ENCODE results near the gene PNPLA5.

PNPLA5 gene

GRCh38 chr22:43891360-43892182 is at the start of gene PNPLA5:
Gene PNPLA5 (minus strand): TSS chr22:43892013. CDS start chr22:43891880, 133 bp downstream.
- Histone ChIP-seq H3K27me3 (replicated peaks; ENCODE audit: control insufficient read depth, insufficient read depth, low read length) (peaks cover 53% of the 10 kb centered on the region), H3K36me3 (ENCODE audit: control insufficient read depth, insufficient read depth, low read length, severe bottlenecking) (no peaks in the 10 kb centered on the region), H3K9me3 (ENCODE audit: control insufficient read depth, low read length) (no peaks in the 10 kb centered on the region), H3K9ac (ENCODE audit: low read length) (no peak within 1 kb of the TSS), H3K4me3 (ENCODE audit: low read length) (no peak within 1 kb of the TSS), H3K4me1 (ENCODE audit: control insufficient read depth, insufficient read depth, low read length) (no peaks in the 10 kb centered on the region)
- peak; percentile 36 for DNase-seq (ENCODE audit: low read depth)

- H3K4me3 ChIP-seq (ENCODE audit: low read length), result no peak overlapping the region
- no peak overlapping the region for H3K9ac ChIP-seq (ENCODE audit: low read length)
- peaks cover 98% of the 10 kb centered on the region for H3K36me3 ChIP-seq (ENCODE audit: control insufficient read depth, insufficient read depth, low read length, severe bottlenecking)
- no peak for DNase-seq (ENCODE audit: low read depth)
- peaks cover 4% of the 10 kb centered on the region for H3K9me3 ChIP-seq (ENCODE audit: control insufficient read depth, low read length)
- no peaks in the 10 kb centered on the region for H3K4me1 ChIP-seq (ENCODE audit: control insufficient read depth, insufficient read depth, low read length)
- no peaks in the 10 kb centered on the region for H3K27me3 ChIP-seq (replicated peaks; ENCODE audit: control insufficient read depth, insufficient read depth, low read length)
Observed at GRCh38 chr22:43941449-43941848, 49.6 kb upstream of the PNPLA5 start.

GRCh38 chr22:43931771-43932170 is 40.0 kb upstream of the PNPLA5 start:
- Histone ChIP-seq H3K9ac (ENCODE audit: low read length) (no peak overlapping the region), H3K9me3 (ENCODE audit: control insufficient read depth, low read length) (no peaks in the 10 kb centered on the region), H3K4me1 (ENCODE audit: control insufficient read depth, insufficient read depth, low read length) (peaks cover 9% of the 10 kb centered on the region), H3K36me3 (ENCODE audit: control insufficient read depth, insufficient read depth, low read length, severe bottlenecking) (peaks cover 84% of the 10 kb centered on the region), H3K27me3 (replicated peaks; ENCODE audit: control insufficient read depth, insufficient read depth, low read length) (no peaks in the 10 kb centered on the region), H3K4me3 (ENCODE audit: low read length) (no peak overlapping the region)
- DNase-seq (ENCODE audit: low read depth), result no peak

- H3K9me3 ChIP-seq (ENCODE audit: control insufficient read depth, low read length), result no peaks in the 10 kb centered on the region
- peaks cover 61% of the 10 kb centered on the region for H3K36me3 ChIP-seq (ENCODE audit: control insufficient read depth, insufficient read depth, low read length, severe bottlenecking)
Observed at GRCh38 chr22:43928908-43929307, 37.1 kb upstream of the PNPLA5 start.

GRCh38 chr22:43928468-43928867 is 36.7 kb upstream of the PNPLA5 start:
- DNase-seq (ENCODE audit: low read depth), result no peak
- Histone ChIP-seq H3K4me3 (ENCODE audit: low read length) (no peak overlapping the region), H3K4me1 (ENCODE audit: control insufficient read depth, insufficient read depth, low read length) (peaks cover 24% of the 10 kb centered on the region), H3K9me3 (ENCODE audit: control insufficient read depth, low read length) (no peaks in the 10 kb centered on the region), H3K36me3 (ENCODE audit: control insufficient read depth, insufficient read depth, low read length, severe bottlenecking) (peaks cover 58% of the 10 kb centered on the region), H3K27me3 (replicated peaks; ENCODE audit: control insufficient read depth, insufficient read depth, low read length) (no peaks in the 10 kb centered on the region), H3K9ac (ENCODE audit: low read length) (peak overlapping the region; percentile 5)

More at GRCh38 chr22:43928908-43929307, 37.1 kb upstream of the PNPLA5 start:
- Histone ChIP-seq H3K9ac (ENCODE audit: low read length) (no peak overlapping the region), H3K4me1 (ENCODE audit: control insufficient read depth, insufficient read depth, low read length) (peaks cover 24% of the 10 kb centered on the region), H3K27me3 (replicated peaks; ENCODE audit: control insufficient read depth, insufficient read depth, low read length) (no peaks in the 10 kb centered on the region), H3K4me3 (ENCODE audit: low read length) (no peak overlapping the region)
- DNase-seq (ENCODE audit: low read depth), result no peak

GRCh38 chr22:43926349-43926710 is 34.5 kb upstream of the PNPLA5 start:
- Histone ChIP-seq H3K27me3 (replicated peaks; ENCODE audit: control insufficient read depth, insufficient read depth, low read length) (no peaks in the 10 kb centered on the region), H3K36me3 (ENCODE audit: control insufficient read depth, insufficient read depth, low read length, severe bottlenecking) (peaks cover 36% of the 10 kb centered on the region), H3K9ac (ENCODE audit: low read length) (no peak overlapping the region), H3K9me3 (ENCODE audit: control insufficient read depth, low read length) (no peaks in the 10 kb centered on the region), H3K4me1 (ENCODE audit: control insufficient read depth, insufficient read depth, low read length) (peaks cover 41% of the 10 kb centered on the region), H3K4me3 (ENCODE audit: low read length) (no peak overlapping the region)
- DNase-seq (ENCODE audit: low read depth), result no peak

GRCh38 chr22:43925433-43926348 is 33.9 kb upstream of the PNPLA5 start:
- Histone ChIP-seq H3K4me3 (ENCODE audit: low read length) (peak overlapping the region; percentile 85), H3K4me1 (ENCODE audit: control insufficient read depth, insufficient read depth, low read length) (peaks cover 48% of the 10 kb centered on the region), H3K27me3 (replicated peaks; ENCODE audit: control insufficient read depth, insufficient read depth, low read length) (no peaks in the 10 kb centered on the region), H3K36me3 (ENCODE audit: control insufficient read depth, insufficient read depth, low read length, severe bottlenecking) (peaks cover 31% of the 10 kb centered on the region), H3K9me3 (ENCODE audit: control insufficient read depth, low read length) (no peaks in the 10 kb centered on the region), H3K9ac (ENCODE audit: low read length) (peak overlapping the region; percentile 92)
- DNase-seq (ENCODE audit: low read depth), result peak; percentile 4

GRCh38 chr22:43924877-43925276 is 33.1 kb upstream of the PNPLA5 start:
- Histone ChIP-seq H3K27me3 (replicated peaks; ENCODE audit: control insufficient read depth, insufficient read depth, low read length) (no peaks in the 10 kb centered on the region), H3K4me3 (ENCODE audit: low read length) (peak overlapping the region; percentile 85), H3K9ac (ENCODE audit: low read length) (peak overlapping the region; percentile 92), H3K9me3 (ENCODE audit: control insufficient read depth, low read length) (no peaks in the 10 kb centered on the region), H3K36me3 (ENCODE audit: control insufficient read depth, insufficient read depth, low read length, severe bottlenecking) (peaks cover 23% of the 10 kb centered on the region), H3K4me1 (ENCODE audit: control insufficient read depth, insufficient read depth, low read length) (peaks cover 54% of the 10 kb centered on the region)
- no peak for DNase-seq (ENCODE audit: low read depth)

- peak within 1 kb of the TSS; percentile 92 for H3K9ac ChIP-seq (ENCODE audit: low read length)
- no peaks in the 10 kb centered on the region for H3K27me3 ChIP-seq (replicated peaks; ENCODE audit: control insufficient read depth, insufficient read depth, low read length)
- peaks cover 18% of the 10 kb centered on the region for H3K36me3 ChIP-seq (ENCODE audit: control insufficient read depth, insufficient read depth, low read length, severe bottlenecking)
- H3K9me3 ChIP-seq (ENCODE audit: control insufficient read depth, low read length), result no peaks in the 10 kb centered on the region
- peaks cover 63% of the 10 kb centered on the region for H3K4me1 ChIP-seq (ENCODE audit: control insufficient read depth, insufficient read depth, low read length)
- H3K4me3 ChIP-seq (ENCODE audit: low read length), result peak within 1 kb of the TSS; percentile 85
- DNase-seq (ENCODE audit: low read depth), result peak; percentile 97
Observed at GRCh38 chr22:43923631-43924464, 32.0 kb upstream of the PNPLA5 start, which contains the start of gene PNPLA3. Gene PNPLA3 (plus strand): TSS chr22:43923805. CDS start chr22:43923912, 107 bp downstream.

GRCh38 chr22:43923191-43923590 is 31.4 kb upstream of the PNPLA5 start:
- Histone ChIP-seq H3K9ac (ENCODE audit: low read length) (peak overlapping the region; percentile 40), H3K36me3 (ENCODE audit: control insufficient read depth, insufficient read depth, low read length, severe bottlenecking) (peaks cover 13% of the 10 kb centered on the region), H3K27me3 (replicated peaks; ENCODE audit: control insufficient read depth, insufficient read depth, low read length) (no peaks in the 10 kb centered on the region), H3K9me3 (ENCODE audit: control insufficient read depth, low read length) (no peaks in the 10 kb centered on the region), H3K4me3 (ENCODE audit: low read length) (peak overlapping the region; percentile 66), H3K4me1 (ENCODE audit: control insufficient read depth, insufficient read depth, low read length) (peaks cover 60% of the 10 kb centered on the region)
- DNase-seq (ENCODE audit: low read depth), result no peak

Measured in adipocyte (in vitro differentiated cells).